ENCODE data around the gene ETNK2.

DNA sequence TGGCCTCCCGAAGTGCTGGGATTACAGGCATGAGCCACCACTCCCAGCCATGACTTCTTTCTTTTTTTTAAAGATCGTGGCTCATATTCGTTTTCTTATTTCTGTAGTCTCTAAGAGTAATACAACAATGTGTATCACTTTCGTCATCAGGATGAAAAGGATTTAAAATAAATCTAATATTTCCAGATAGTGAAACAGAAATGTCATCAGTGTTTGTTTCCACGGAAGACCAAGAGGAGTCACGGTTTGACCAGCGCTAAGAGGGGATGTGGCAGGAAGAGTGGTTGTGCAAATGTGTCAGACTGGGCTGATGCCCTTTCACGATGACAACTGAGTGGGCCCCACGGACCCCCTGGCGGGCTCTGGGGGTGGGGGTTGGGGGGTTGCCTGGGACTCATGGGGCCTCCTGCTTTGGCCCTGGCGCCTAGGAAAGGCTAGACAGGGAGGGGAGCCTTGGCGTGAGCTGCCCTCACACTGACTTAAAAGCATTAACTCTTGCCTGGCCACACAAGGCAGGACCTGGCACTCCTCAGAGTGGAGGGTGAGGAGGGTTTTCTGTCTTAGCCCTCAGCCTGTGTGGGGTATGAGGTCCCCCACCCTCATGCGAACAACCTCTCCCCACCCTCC, 70.6 kb downstream of the ETNK2 start:
- TF ChIP-seq POLR2AphosphoS5 (IDR thresholded peaks at IDR 0.05; ENCODE audit: low read depth, low read length), result no peak
- no peak for TF ChIP-seq POLR2A (IDR thresholded peaks at IDR 0.05; ENCODE audit: low read depth, low read length)

Measured in GM12892 (cell line).